NCI-H2107 treated with DMSO at 0.1 percent for 48 hours (cell line): ENCODE measurements around the gene FAM210A.
"Not testable (repeated sequence)": the region's sequence is repeated elsewhere in the genome, so short reads cannot be mapped to it uniquely, and the experiment has no call there.

Experiments
- DNase-seq: peaks from one replicate; lab custom pipeline; 2025; ENCODE audit not compliant: unreplicated experiment; lab: John Stamatoyannopoulos, UW

Gene FAM210A

DNA sequence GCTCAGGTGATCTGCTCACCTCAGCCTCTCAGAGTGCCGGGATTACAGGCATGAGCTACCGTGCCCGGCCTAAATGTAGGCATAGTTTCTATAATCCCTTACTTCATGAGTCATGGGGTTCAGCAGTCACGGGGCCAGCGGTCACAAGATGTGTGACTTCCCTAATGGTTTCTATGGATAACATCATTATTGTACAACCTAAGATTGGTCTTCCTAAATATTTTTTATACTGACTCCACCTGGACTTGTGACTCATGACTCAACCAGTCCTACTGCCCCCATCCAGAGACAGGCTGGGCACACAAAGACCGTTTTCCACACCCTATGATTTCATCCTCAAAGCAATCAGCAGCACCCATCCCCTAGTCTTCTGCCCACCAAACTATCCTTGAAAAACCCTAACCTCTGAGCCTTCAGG is 15.9 kb downstream of the FAM210A start:
- no peak for DNase-seq

DNA sequence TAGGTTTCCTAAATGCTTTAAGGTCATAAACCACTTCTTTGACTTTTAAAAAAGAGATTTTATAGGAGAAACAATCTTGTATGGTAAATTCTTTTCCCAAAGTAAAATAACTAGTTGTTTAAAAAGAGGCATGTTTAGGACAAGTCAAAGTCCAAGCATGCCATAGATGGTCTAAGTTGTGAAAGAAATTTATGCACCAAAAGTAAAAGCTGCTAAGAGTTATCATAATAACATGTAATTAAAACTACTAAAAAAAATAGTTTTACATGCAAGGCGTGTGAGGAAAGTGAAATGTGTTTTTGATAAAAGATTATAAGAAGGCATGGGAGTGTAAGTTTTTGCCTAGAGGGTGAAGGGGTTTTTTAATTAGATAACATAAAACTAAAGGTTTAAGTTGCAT is 22.5 kb downstream of the FAM210A start:
- DNase-seq = no peak

DNA sequence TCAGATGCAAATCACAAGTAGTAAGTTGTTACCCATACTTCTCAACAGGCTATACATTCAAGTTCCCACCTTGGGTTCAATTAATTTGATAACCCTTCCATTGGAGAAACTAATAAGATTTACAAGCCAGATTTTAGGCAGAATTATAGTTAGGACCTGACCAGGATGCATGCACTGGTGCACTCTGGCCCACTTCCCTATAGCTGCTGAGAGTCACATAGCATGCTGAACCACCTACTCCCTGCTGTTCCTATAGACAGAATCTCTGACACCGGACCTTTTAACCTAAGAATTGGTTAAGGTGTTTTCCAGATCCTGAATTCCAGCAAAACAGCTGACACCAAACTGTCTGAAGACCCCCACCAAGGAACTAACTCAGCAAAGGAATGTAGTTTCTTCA is 26.2 kb downstream of the FAM210A start:
- DNase-seq = no peak

DNA sequence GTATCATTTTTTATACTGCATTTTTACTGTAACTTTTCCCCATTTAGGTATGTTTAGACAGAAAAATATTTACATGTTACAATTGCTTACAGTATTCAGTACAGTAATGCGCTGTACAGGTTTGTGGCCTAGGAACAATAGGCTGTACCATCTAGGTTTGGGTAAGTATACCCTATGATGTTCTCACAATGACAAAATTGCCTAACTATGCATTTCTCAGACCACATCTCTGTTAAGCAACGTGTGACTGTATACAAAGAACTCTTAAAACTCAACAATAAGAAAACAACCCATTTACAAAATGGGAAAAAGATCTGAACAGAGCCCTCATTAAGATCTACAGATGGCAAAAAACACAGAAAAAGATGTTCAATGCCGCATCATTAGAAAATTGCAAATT is 29.4 kb downstream of the FAM210A start:
- DNase-seq = no peak

DNA sequence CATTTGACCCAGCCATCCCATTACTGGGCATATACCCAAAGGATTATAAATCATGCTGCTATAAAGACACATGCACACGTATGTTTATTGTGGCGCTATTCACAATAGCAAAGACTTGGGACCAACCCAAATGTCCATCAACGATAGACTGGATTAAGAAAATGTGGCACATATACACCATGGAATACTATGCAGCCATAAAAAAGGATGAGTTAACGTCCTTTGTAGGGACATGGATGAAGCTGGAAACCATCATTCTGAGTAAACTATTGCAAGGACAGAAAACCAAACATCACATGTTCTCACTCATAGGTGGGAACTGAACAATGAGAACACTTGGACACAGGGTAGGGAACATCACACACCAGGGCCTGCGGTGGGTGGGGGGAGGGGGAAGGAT is 31.0 kb downstream of the FAM210A start:
- not testable (repeated sequence) for DNase-seq

DNA sequence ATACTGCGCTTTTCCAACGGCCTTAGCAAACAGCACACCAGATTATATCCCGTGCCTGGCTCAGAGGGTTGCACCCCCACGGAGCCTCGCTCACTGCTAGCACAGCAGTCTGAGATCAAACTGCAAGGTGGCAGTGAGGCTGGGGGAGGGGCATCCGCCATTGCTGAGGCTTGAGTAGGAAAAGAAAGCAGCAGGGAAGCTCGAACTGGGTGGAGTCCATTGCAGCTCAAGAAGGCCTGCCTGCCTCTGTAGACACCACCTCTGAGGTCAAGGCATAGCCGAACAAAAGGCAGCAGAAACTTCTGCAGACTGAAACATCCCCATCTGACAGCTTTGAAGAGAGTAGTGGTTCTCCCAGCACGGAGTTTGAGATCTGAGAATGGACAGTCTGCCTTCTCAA is 36.3 kb downstream of the FAM210A start:
- DNase-seq = not testable (repeated sequence)

DNA sequence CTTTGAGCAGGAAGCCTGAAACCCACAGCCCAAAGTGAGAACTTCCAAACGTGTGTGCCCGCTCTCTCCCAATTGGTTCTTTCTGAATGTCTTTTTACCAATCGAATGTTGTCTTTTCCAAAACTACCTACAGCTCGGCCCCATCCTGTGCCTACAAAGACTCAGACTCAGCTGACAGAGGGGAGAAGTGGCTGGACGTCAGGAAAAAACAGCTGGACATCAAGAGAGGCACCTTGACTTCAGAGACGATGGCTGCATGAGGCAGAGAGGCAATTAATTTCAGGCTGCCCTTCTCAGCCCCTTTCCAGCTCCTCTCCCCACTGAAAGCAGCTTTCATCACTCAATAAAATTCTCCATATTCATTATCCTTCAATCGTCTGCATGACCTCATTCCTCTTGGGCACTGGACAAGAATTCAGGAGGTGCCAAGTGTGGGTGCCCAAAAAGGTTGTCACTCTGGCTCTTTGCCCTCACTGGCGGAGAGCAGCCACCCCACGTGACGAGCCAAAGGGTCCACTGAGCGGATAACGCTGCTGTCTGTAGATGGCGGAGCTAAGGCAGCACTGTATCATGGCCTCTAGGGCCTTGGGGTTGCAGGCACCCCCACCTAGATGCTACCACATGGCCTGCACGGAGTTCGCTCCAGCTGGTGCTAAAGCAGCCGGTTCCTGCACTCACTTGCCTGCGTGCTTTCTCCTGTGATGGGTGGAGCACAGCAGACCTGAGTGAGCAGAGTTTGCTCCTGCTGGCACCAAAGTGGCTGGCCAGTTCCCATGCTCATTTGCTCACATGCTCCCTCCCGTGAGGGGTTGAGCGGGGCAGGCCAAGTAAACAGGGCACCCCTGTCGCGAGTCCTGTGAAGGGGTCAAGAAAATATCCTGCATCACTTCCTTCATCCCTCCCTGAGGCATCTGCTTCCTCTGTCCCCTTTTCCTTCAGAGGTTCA is 37.9 kb downstream of the FAM210A start:
- DNase-seq = no peak

DNA sequence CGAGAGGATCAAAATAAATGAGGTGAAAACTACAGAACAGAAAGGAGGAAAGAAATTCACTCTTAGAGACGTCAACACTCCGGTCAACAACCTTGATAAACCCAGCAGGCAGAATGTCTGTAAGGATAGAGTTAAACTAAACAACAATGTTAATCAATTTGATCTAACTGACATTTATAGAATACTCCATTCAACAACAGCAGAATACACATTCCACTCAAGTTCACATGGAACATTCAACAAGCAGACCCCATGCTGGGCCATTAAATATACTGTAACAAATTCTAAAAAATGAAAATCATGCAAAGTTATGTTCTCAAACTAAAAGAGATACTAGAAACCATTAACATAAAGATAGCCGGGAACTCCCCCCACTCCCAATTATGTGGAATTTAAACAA is 41.8 kb downstream of the FAM210A start:
- no peak for DNase-seq

DNA sequence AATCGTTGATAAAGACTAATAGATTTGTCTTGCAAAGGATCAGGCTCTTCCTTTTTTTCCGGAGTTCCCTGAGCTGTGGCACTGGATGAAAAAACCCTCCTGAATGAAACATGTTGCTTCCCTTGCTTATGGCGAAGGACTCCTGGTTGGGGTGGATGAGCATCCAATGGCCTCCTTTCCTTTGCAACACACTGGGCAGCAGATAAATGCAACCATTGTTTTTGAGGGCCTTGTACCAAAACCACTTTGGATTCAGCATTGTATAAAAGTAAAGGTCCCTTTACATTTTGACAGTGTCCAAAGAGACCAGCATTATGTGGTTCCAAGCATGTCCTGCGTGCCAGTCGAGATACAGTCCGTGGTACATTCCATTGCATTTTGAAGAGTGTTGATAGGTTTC is 44.7 kb downstream of the FAM210A start:
- DNase-seq = no peak

DNA sequence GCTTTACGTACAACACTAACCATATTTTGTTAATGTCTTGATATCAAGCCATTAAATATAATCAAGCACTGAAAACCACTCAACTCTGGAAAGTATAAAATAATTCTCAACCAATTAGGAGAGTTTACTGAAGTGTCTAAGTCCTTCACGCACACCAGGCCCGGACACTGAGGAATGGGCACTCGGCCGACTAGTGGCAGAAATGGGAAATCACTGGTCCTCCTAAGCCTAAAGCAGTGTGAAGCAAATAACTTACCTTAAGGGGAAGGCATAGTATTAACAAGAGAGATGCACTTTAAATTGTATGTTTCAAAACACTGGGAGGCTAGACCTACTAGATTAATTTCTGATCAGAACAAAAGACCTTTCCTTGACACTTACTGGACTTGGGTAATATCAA is 45.7 kb downstream of the FAM210A start:
- no peak for DNase-seq

DNA sequence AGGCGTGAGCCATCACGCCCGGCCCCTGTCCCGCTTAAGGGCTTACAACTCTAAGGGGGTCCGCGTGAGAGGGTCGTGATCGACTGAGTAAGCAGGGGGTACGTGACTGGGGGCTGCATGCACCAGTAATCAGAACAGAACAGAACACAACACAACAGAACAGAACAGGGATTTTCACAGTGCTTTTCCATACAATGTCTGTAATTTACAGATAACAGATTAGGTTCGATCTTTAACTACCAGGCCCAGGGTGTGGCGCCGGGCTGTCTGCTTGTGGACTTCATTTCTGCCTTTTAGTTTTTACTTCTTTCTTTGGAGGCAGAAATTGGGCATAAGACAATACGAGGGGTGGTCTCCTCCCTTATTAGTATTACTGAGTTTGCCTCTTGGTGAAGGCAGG is 49.0 kb downstream of the FAM210A start:
- not testable (repeated sequence) for DNase-seq

DNA sequence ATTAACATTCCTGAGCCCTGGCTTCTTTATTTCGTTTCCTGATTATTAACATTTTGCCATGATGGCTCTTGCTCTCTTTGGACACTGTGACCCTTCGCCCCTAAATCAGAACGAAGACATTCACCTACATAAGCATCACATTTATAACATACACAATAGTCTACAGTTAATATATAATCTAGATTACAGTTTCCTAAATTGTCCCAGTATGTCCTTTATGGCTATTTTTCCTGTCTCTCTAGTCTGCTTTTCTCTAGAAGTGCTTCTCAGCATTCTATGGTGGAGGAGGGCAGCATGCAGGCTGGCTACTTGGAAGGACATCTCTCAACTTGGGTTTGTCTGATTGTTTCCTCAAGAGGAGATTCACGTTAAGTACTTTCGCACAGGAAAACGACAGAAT is 49.9 kb downstream of the FAM210A start:
- DNase-seq = no peak

DNA sequence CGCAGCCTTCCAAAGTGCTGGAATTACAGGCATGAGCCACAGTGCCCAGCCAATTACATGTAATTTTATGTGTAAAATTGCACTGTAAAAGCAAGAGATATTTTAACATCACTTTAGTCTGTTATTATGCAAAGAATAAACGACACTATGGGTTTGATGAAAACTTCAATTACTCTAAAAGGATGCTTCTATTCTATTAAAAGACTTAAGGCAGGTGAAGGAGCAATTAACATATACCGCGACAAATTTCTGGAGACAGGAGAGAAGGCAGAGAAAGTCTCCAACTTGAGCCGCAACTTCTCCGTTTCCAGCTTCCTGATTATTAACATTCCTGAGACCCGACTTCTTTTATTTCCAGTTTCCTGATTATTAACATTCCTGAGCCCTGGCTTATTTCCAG is 53.7 kb downstream of the FAM210A start:
- no peak for DNase-seq

DNA sequence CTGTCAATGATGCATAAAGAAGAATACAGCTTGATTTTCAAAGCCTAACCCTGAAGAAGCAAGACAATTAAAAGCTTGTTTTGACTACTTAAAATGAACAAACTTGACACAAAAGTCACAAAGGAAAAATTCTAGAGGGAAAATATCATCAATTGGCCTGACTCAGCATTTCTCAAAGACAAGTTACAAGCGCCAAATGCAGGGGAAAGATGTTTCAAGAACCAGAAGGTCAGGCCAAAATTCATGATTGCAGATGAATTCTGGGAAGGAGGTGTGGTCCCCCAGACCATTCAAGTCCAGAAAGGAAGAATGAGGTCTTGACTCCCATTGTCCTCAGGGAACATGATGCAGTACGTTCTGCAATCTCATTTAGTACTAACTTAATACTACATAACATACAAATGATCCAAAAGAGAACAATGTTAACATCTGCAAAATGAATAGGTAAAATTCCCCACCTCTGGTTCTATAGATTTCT is 64.5 kb downstream of the FAM210A start:
- no peak for DNase-seq

DNA sequence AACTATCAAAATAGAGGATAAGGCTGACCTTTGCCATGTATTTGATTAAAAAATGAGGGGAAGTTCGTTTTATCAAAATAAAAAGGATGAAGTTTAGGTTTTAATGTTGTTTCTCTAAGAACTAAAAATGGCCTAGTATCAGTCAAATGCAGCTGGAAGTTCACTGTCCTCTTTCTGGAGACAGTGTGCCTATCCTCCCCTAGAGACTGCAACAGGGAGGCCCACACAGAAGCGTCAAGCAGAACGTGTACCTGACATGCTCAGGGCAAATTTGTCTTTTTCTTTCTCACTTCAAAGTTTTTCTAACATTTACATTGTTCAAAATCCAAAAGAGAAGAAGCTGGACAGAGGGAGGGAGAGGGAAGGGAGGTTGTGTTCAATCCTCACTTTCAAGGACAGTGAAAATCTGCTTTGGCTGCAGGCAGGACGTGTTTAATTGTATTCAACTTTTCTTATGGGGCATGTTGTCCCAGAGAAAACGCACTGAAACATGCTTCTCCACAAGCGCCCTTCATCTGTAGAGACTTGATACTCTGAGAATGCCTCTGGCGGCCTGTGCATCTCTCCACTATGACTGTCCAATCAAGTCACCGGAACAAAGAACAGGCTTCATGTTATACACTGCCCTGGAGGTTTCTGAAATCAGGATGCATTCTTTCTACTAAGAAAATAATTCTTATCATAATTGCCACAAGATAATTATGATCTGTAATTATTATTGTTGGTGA is 65.1 kb downstream of the FAM210A start:
- no peak for DNase-seq

DNA sequence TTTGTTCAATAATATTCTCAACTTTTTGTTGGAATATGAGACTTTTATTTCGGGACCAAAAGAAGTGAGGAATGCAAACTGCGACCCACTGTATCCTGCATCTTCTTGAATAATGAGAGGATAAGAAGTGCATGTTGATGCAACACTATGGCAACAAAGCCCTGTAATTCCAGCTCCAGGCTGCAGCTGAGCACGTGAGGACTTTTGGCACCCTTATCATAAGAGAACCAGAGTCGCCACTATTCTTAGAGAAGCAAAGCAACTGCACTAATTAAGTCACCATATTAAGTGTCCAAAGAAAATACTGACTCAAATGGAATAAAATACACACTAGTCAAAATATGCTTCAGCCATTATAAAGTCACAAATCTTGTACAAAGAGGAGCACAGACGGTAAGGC is 65.8 kb downstream of the FAM210A start:
- DNase-seq = no peak

DNA sequence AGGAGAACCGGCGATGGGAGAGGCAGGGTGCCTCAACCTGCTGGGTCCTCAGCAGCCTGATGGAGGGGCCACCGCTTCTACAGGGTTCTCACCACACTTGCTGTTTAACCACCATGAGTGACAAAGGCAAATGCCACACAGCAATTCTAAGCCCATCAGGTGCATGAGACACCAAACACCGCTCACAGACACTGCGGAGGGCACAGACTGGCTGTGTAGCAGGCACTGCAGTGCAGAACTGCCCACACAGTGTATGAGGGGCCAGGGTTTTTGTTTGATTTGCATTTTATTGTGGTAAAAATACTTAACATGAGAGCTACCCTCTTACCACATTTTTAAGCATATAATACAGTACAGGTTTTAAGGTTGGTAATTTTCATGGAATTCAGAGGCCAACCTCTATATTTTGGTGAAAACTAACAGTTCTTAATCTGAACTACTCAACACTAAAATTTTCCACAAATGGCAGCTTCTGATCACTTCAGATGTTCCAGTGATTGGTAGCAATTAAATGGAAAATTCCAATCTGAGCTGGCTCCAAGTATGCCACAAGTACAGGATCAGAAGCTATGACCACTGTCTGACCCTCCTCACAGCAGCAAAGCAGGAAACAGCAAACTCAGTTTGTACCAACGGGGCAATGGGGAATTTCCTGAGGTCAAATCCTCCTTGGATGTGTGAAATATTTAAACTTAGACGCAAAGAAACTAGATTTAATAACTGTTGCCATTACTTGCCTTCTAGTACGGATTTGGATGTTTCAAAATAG is 67.7 kb downstream of the FAM210A start:
- no peak for DNase-seq

DNA sequence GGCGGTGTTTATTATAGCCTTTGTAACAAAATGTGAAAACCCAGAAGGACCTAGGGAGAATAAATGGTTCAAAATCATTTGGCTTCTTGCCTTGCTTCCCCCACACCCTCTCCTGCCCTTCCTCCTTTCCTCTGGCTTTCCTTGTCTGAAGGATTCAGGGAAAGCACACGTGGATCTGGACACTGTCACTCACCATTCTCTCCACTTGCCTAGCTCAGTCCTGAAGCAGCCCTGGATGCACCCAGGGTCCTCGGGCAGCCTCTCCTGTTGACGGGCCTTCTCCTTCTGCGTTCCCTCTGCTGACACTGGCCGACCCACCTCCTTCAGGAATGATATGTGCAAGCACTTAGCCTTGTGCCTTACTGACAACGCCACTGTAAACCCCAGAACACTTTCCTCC is 68.4 kb downstream of the FAM210A start:
- DNase-seq = no peak

DNA sequence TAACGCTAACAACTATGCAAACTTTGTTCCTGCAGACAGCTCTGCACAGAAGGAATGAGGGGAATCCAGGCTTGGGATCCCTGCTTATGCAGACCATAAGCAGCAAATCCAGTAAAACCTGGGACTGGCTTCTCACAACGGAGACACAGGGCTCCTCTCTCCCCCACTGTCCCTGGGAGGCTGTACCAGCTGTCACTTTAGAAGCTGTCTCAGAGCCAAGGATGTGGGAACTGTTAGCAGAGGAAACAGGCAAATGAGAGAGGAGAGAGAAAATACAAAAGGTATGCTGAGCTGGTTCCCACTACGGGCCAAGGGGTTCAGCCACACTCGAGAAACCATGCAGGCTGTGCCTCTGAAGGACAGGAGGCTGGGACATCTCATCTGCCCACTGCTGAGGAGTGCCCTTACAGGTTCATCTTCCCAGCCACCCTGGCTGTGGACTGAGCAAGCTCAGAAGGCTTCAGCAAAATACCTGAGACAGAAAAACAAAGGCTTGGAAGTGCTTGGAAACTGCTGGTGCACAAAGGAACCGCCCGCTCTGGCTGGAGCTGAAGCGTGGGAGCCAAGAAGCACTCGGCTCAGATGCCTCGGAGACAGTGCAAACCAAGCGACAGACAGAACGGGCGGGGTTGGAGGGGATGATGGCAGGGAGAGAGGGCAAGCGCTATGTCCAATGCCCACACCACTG is 72.5 kb downstream of the FAM210A start:
- no peak for DNase-seq

DNA sequence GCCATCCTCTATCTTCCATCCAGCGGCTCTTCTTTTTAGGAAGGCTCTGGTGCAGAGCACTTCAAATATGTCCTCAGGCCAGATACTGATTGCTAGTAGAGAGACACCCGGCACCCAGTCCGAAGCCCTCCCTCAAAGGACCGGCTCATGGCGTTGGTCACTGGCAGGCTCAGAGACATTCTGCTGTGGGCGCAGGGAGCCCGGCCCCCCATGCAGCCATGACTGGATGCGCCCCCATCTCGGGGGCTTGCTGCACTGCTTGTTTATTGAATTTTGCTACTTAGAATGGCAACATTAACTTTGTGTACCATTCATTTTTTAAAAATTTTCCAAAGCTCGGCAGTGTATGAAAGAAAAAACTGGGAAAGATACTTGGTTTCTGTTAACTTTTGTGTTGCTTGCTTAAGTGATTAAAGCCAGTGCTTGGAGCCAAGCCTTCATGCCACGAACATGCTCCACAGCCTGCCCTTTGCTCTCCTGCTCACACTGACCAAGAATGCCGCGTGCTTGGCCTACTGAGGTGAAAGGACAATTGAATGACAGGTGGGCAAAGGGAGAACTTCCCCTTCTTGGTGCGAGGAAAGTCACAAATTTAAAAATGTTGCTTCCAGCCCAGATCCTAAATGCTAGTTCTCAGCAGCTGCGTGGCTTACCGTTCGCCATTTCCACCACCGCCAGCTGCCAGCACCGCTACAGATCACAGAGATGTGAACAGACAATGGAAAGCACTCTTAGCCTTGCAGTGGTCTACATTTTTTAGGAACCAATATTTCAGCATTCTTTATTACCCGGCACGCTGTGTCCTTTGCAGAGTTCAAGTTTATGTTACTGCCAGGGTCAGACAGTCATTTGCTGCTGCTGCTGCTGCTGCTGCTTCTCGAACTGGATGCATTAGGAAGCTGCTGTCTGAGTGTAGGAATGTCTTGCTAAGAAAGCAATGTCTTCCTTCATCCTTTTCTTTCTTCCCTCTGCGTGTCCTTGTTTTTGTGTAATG is 76.7 kb downstream of the FAM210A start:
- no peak for DNase-seq
